ENCODE measurements around the gene MAGEB4. TPM values are rescaled to one million over a fixed set of nuclear protein-coding genes. Genes with fewer than 3 reads are reported as not detected.

The MAGEB4 gene
- total RNA-seq, 1 experiment from 2014 or later, result not detected

DNA sequence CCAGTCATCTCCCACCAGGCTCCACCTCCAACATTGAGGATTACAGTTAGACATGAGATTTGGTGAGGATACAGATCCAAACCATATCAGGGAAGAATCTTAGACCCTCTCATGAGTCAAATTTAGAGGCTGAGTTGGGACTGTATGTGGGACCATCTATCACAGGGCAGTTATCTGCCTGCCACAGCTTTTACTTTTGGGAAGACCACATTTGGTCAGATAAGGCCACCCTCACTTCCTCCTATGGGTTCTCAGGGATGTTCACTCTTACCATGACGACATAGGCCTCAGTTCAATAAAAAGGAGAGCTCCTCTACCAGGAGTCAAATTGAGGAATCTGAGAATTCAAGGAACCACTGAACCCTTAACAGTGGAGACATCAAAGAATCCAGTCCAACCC lies 24.3 kb upstream of the MAGEB4 start:
- Histone ChIP-seq H3K4me1 (ENCODE audit: control insufficient read depth in 1 of 2, insufficient read depth in 2 of 2, low read length in 2 of 2) (peaks cover 0 to 8% of the 10 kb centered on the region in 2 experiments; a peak in 2 of 4 replicates), H2AFZ (ENCODE audit: low read depth, low read length, poor library complexity, severe bottlenecking) (no peak overlapping the region), H3K9me3 (ENCODE audit: control insufficient read depth in 1 of 2, insufficient read depth in 1 of 2, low read depth in 1 of 2, low read length in 2 of 2) (no peaks in the 10 kb centered on the region), H3K36me3 (ENCODE audit: control insufficient read depth in 1 of 2, insufficient read depth in 2 of 2, low read length in 2 of 2) (peaks cover 0 to 3% of the 10 kb centered on the region in 2 experiments; a peak in 2 of 4 replicates), H4K20me1 (ENCODE audit: insufficient read depth) (no peaks in the 10 kb centered on the region), H3K9me2 (ENCODE audit: insufficient read depth) (no peaks in the 10 kb centered on the region), H3K4me2 (ENCODE audit: low read length) (no peak overlapping the region), H3K4me3 (replicated peaks in 1 of 2; ENCODE audit: low read depth in 1 of 2, low read length in 2 of 2) (no peak overlapping the region), H3K9ac (ENCODE audit: low read length) (no peak overlapping the region), H3K79me2 (ENCODE audit: insufficient read depth, low read length) (peaks cover 44% of the 10 kb centered on the region), H3K27me3 (ENCODE audit: insufficient read depth, low read length) (no peaks in the 10 kb centered on the region), H3K27ac (ENCODE audit: low read depth, low read length) (no peak overlapping the region)
- ChIA-PET RAD21 (ENCODE audit: low non-redundant PET in 1 of 2, low total read pairs in 2 of 2, uncharacterized antibody in 2 of 2, unreplicated experiment in 2 of 2) (no interaction called here), CTCF (no interaction called here), POLR2A (no interaction called here)
- no peak for DNase-seq (ENCODE audit: low read depth, low spot score)
- TF ChIP-seq POLR2AphosphoS5 (IDR thresholded peaks at IDR 0.05; ENCODE audit: low read depth, low read length) (no peak), CEBPB (IDR thresholded peaks at IDR 0.05; ENCODE audit: low read depth) (no peak)
- intact Hi-C loops (cut with micrococcal nuclease), result no loop called here
- BruUV-seq (replicated peaks), result no TSS peak
- ATAC-seq, result no peak

DNA sequence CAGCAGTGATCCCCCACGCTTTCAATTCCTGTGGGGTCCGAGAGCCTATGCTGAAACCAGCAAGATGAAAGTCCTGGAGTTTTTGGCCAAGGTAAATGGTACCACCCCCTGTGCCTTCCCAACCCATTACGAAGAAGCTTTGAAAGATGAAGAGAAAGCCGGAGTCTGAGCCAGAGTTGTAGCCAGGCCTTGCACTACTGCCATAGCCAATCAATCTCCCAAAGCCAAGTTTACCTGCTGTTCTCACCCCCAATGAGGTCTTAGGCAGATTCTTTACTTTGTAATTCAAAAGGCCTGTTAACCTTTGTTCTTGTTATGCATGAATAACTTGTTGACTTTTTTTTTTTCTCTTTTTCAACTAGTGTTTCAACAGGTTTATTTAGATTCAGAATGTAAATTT lies 22.4 kb upstream of the MAGEB4 start:
- Histone ChIP-seq H3K79me2 (ENCODE audit: insufficient read depth, low read length) (peaks cover 44% of the 10 kb centered on the region), H3K9ac (ENCODE audit: low read length) (no peak overlapping the region), H3K4me3 (replicated peaks in 1 of 2; ENCODE audit: low read depth in 1 of 2, low read length in 2 of 2) (no peak overlapping the region), H3K4me2 (ENCODE audit: low read length) (no peak overlapping the region), H3K36me3 (ENCODE audit: control insufficient read depth in 1 of 2, insufficient read depth in 2 of 2, low read length in 2 of 2) (peaks cover 0 to 3% of the 10 kb centered on the region in 2 experiments; a peak in 2 of 4 replicates), H3K9me2 (ENCODE audit: insufficient read depth) (no peaks in the 10 kb centered on the region), H4K20me1 (ENCODE audit: insufficient read depth) (no peaks in the 10 kb centered on the region), H3K27me3 (ENCODE audit: insufficient read depth, low read length) (no peaks in the 10 kb centered on the region), H3K9me3 (ENCODE audit: control insufficient read depth in 1 of 2, insufficient read depth in 1 of 2, low read depth in 1 of 2, low read length in 2 of 2) (no peaks in the 10 kb centered on the region), H2AFZ (ENCODE audit: low read depth, low read length, poor library complexity, severe bottlenecking) (no peak overlapping the region), H3K4me1 (ENCODE audit: control insufficient read depth in 1 of 2, insufficient read depth in 2 of 2, low read length in 2 of 2) (peaks cover 0 to 8% of the 10 kb centered on the region in 2 experiments; a peak in 2 of 4 replicates), H3K27ac (ENCODE audit: low read depth, low read length) (no peak overlapping the region)
- ATAC-seq, result no peak
- no peak for DNase-seq (ENCODE audit: low read depth, low spot score)
- CTCF ChIA-PET, result no interaction called here
- TSS peak; percentile 14 for BruUV-seq (replicated peaks)
- POLR2A ChIA-PET, result no interaction called here
- TF ChIP-seq ZFX (IDR thresholded peaks at IDR 0.05), result no peak
- no peak for TF ChIP-seq EGR1 (IDR thresholded peaks at IDR 0.05; ENCODE audit: low read depth)
- intact Hi-C loops (cut with micrococcal nuclease), result no loop called here
- RAD21 ChIA-PET (ENCODE audit: low non-redundant PET in 1 of 2, low total read pairs in 2 of 2, uncharacterized antibody in 2 of 2, unreplicated experiment in 2 of 2), result no interaction called here
